ENCODE measurements around the gene IGF1R. TPM values are rescaled to one million over a fixed set of nuclear protein-coding genes. Genes with fewer than 3 reads are reported as not detected.

Gene IGF1R
- total RNA-seq, 1 experiment from 2014 or later = 71.3 TPM

- H3K9me2 ChIP-seq (ENCODE audit: insufficient read depth) = no peaks in the 10 kb centered on the region
- no peaks in the 10 kb centered on the region for H4K20me1 ChIP-seq (ENCODE audit: insufficient read depth)
- H2AFZ ChIP-seq = no peak overlapping the region
- TF ChIP-seq CTCF (conservative IDR thresholded peaks at IDR 0.05) = no peak
- TF ChIP-seq EZH2 (IDR thresholded peaks at IDR 0.05; ENCODE audit: low read depth) = no peak
- H3K79me2 ChIP-seq (ENCODE audit: low read depth) = no peaks in the 10 kb centered on the region
- intact Hi-C loops (cut with micrococcal nuclease; ENCODE audit: unreplicated experiment) = no loop called here
- H3K4me2 ChIP-seq = no peak overlapping the region
- POLR2A ChIA-PET (ENCODE audit: unreplicated experiment) = no interaction called here
- CTCF ChIA-PET = no interaction called here
- H3F3A ChIP-seq (ENCODE audit: insufficient read depth, low read depth) = no peaks in the 10 kb centered on the region
- no peak overlapping the region for H3K4me3 ChIP-seq
- BruUV-seq (replicated peaks) = no TSS peak
- H3K27me3 ChIP-seq (ENCODE audit: insufficient read depth, low read depth) = no peaks in the 10 kb centered on the region
- H3K27ac ChIP-seq = no peak overlapping the region
- H3K36me3 ChIP-seq (ENCODE audit: low read depth) = no peaks in the 10 kb centered on the region
- no peak for DNase-seq
- H3K4me1 ChIP-seq (replicated peaks; ENCODE audit: insufficient read depth) = no peaks in the 10 kb centered on the region
- no peaks in the 10 kb centered on the region for H3K9me3 ChIP-seq (ENCODE audit: insufficient read depth, low read depth)
Measured at GRCh38 chr15:98625614-98626013, 22.7 kb upstream of the IGF1R start.

- Histone ChIP-seq H3K4me1 (replicated peaks; ENCODE audit: insufficient read depth) (no peaks in the 10 kb centered on the region), H3F3A (ENCODE audit: insufficient read depth, low read depth) (no peaks in the 10 kb centered on the region), H3K9me2 (ENCODE audit: insufficient read depth) (no peaks in the 10 kb centered on the region), H3K4me2 (no peak overlapping the region), H3K27ac (no peak overlapping the region), H3K9me3 (ENCODE audit: insufficient read depth, low read depth) (no peaks in the 10 kb centered on the region), H3K36me3 (ENCODE audit: low read depth) (no peaks in the 10 kb centered on the region), H3K27me3 (ENCODE audit: insufficient read depth, low read depth) (no peaks in the 10 kb centered on the region; the same call in 1 of the 2 replicates), H2AFZ (no peak overlapping the region), H4K20me1 (ENCODE audit: insufficient read depth) (no peaks in the 10 kb centered on the region), H3K79me2 (ENCODE audit: low read depth) (no peaks in the 10 kb centered on the region), H3K4me3 (no peak overlapping the region)
- no peak for DNase-seq
- intact Hi-C loops (cut with micrococcal nuclease; ENCODE audit: unreplicated experiment) = no loop called here
- TF ChIP-seq CTCF (conservative IDR thresholded peaks at IDR 0.05) (no peak), EZH2 (IDR thresholded peaks at IDR 0.05; ENCODE audit: low read depth) (no peak)
- no TSS peak for BruUV-seq (replicated peaks)
- ChIA-PET CTCF (no interaction called here), POLR2A (ENCODE audit: unreplicated experiment) (no interaction called here)
Measured at GRCh38 chr15:98626153-98626552, 22.2 kb upstream of the IGF1R start.

- Histone ChIP-seq H2AFZ (no peak overlapping the region), H3K4me3 (no peak overlapping the region), H3K4me2 (no peak overlapping the region), H3K79me2 (ENCODE audit: low read depth) (no peaks in the 10 kb centered on the region), H3K27ac (no peak overlapping the region), H3K9me2 (ENCODE audit: insufficient read depth) (no peaks in the 10 kb centered on the region), H3F3A (ENCODE audit: insufficient read depth, low read depth) (no peaks in the 10 kb centered on the region), H4K20me1 (ENCODE audit: insufficient read depth) (no peaks in the 10 kb centered on the region), H3K9me3 (ENCODE audit: insufficient read depth, low read depth) (no peaks in the 10 kb centered on the region), H3K36me3 (ENCODE audit: low read depth) (no peaks in the 10 kb centered on the region), H3K27me3 (ENCODE audit: insufficient read depth, low read depth) (no peaks in the 10 kb centered on the region; the same call in 1 of the 2 replicates), H3K4me1 (replicated peaks; ENCODE audit: insufficient read depth) (no peaks in the 10 kb centered on the region)
- POLR2A ChIA-PET (ENCODE audit: unreplicated experiment) = no interaction called here
- CTCF ChIA-PET = no interaction called here
- DNase-seq = no peak
- BruUV-seq (replicated peaks) = no TSS peak
- intact Hi-C loops (cut with micrococcal nuclease; ENCODE audit: unreplicated experiment) = no loop called here
- TF ChIP-seq EZH2 (IDR thresholded peaks at IDR 0.05; ENCODE audit: low read depth) (no peak), CTCF (conservative IDR thresholded peaks at IDR 0.05) (no peak)
Measured at GRCh38 chr15:98628216-98628615, 20.1 kb upstream of the IGF1R start.
